ENCODE data around the gene CCDC116. TPM values are rescaled to one million over a fixed set of nuclear protein-coding genes. Genes with fewer than 3 reads are reported as not detected.
A peak's percentile ranks its signal among the peaks of the same experiment; 100 is the strongest.
"Not testable (repeated sequence)": the region's sequence is repeated elsewhere in the genome, so short reads cannot be mapped to it uniquely, and the experiment has no call there.

Gene CCDC116
- total RNA-seq, 1 donor from 2014 or later = not detected

DNA sequence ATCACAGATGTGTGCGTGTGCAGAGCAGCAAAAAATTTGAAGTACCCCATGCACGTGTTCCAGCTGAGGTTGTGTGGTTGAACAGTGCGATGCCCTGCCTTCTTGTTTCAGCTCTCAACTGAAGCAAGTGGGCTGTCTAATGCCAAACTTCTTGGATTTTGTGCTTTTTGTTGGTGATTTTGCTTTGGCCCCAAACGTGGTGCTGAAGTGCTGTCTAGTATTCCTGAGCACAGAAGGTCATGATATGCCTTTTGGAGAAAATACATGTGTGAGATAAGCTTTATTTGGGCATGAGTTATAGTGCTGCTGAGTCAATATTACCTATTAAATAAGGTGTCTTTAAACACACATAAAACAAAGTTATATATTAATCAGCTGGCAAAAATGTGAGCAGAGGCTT is 16.8 kb upstream of the CCDC116 start:
- Histone ChIP-seq H3K4me2 (no peak overlapping the region), H3K4me3 (no peak overlapping the region), H3K9ac (no peak overlapping the region), H3K79me2 (ENCODE audit: low read depth) (peaks cover 83% of the 10 kb centered on the region), H3K36me3 (no peaks in the 10 kb centered on the region), H3K4me1 (peaks cover 1% of the 10 kb centered on the region), H3K27ac (no peak overlapping the region), H3K27me3 (no peaks in the 10 kb centered on the region), H4K20me1 (ENCODE audit: low read depth) (peaks cover 86% of the 10 kb centered on the region), H3K9me3 (ENCODE audit: low read depth) (no peaks in the 10 kb centered on the region), H3F3A (ENCODE audit: low read depth) (no peaks in the 10 kb centered on the region), H2AFZ (replicated peaks) (no peak overlapping the region)
- H3K9me3 Mint-ChIP-seq = no peaks in the 10 kb centered on the region
- H3K4me1 Mint-ChIP-seq = peaks cover 8% of the 10 kb centered on the region
- DNase-seq (ENCODE audit: low spot score) = no peak
- H3K27ac Mint-ChIP-seq = no peak overlapping the region
- peaks cover 6% of the 10 kb centered on the region for H3K27me3 Mint-ChIP-seq (ENCODE audit: insufficient read depth, low read depth)
- peaks cover 21% of the 10 kb centered on the region for H3K36me3 Mint-ChIP-seq
- no peak overlapping the region for H3K4me3 Mint-ChIP-seq
- TF ChIP-seq, protein P1, sequence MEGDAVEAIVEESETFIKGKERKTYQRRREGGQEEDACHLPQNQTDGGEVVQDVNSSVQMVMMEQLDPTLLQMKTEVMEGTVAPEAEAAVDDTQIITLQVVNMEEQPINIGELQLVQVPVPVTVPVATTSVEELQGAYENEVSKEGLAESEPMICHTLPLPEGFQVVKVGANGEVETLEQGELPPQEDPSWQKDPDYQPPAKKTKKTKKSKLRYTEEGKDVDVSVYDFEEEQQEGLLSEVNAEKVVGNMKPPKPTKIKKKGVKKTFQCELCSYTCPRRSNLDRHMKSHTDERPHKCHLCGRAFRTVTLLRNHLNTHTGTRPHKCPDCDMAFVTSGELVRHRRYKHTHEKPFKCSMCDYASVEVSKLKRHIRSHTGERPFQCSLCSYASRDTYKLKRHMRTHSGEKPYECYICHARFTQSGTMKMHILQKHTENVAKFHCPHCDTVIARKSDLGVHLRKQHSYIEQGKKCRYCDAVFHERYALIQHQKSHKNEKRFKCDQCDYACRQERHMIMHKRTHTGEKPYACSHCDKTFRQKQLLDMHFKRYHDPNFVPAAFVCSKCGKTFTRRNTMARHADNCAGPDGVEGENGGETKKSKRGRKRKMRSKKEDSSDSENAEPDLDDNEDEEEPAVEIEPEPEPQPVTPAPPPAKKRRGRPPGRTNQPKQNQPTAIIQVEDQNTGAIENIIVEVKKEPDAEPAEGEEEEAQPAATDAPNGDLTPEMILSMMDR (IDR thresholded peaks at IDR 0.05) = no peak
- TF ChIP-seq EZH2 (IDR thresholded peaks at IDR 0.05) (no peak), EZH2phosphoT487 (IDR thresholded peaks at IDR 0.05) (no peak)

DNA sequence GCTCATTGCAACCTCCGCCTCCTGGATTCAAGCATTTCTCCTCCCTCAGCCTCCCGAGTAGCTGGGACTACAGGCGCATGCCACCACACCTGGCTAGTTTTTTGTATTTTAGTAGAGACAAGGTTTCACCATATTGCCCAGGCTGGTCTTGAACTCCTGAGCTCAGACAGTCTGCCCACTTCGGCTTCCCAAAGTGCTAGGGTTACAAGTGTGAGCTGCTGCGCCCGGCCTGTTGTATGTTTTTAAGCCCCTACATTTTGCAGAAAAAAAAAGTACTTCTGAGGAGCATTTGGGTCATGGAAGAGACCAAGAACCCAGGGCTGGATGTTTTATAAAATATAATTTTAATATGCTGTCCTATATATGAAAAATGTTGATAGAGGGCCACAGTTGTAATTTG is 15.2 kb upstream of the CCDC116 start:
- Mint-ChIP-seq H3K4me1 (peaks cover 19% of the 10 kb centered on the region), H3K36me3 (peaks cover 17% of the 10 kb centered on the region)
- not testable (repeated sequence) for H3K4me3 ChIP-seq; H3K27me3 ChIP-seq; H3K4me3 Mint-ChIP-seq; H3K9ac ChIP-seq; H3K9me3 ChIP-seq (ENCODE audit: low read depth); H3K4me1 ChIP-seq; H3K9me3 Mint-ChIP-seq; H3K27ac Mint-ChIP-seq; H3K27me3 Mint-ChIP-seq (ENCODE audit: insufficient read depth, low read depth); H3F3A ChIP-seq (ENCODE audit: low read depth); DNase-seq (ENCODE audit: low spot score); H3K27ac ChIP-seq; H3K4me2 ChIP-seq; H2AFZ ChIP-seq (replicated peaks); H3K36me3 ChIP-seq
- peaks cover 82% of the 10 kb centered on the region for H3K79me2 ChIP-seq (ENCODE audit: low read depth)
- H4K20me1 ChIP-seq (ENCODE audit: low read depth) = peaks cover 87% of the 10 kb centered on the region

DNA sequence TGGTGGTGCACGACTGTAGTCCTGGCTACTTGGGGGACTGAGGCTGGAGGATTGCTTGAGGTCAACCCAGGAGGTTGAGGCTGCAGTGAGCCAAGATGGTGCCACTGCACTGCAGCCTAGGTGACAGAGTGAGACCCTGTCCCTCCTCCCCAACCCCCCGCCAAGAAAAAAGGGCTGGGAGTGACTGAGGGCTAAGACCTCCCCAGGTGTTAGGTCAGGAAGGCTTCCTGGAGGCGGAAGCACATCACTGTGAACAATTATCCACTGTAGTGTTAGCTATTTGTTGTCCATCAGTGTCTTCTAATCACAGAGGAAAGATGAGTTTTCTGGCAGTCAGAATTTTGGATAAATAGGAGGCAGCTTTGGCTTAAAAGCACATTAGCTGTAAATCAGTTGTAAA is 11.5 kb upstream of the CCDC116 start:
- DNase-seq (ENCODE audit: low spot score) = no peak
- Histone ChIP-seq H3K27ac (no peak overlapping the region), H3K9me3 (ENCODE audit: low read depth) (no peaks in the 10 kb centered on the region), H3K9ac (no peak overlapping the region), H2AFZ (replicated peaks) (no peak overlapping the region), H3K4me1 (peaks cover 3% of the 10 kb centered on the region), H3K36me3 (no peaks in the 10 kb centered on the region), H3K4me3 (no peak overlapping the region), H3K79me2 (ENCODE audit: low read depth) (peaks cover 51% of the 10 kb centered on the region), H3K27me3 (no peaks in the 10 kb centered on the region), H3K4me2 (no peak overlapping the region), H4K20me1 (ENCODE audit: low read depth) (peaks cover 94% of the 10 kb centered on the region), H3F3A (ENCODE audit: low read depth) (peaks cover 18% of the 10 kb centered on the region)
- TF ChIP-seq, protein P1 (IDR thresholded peaks at IDR 0.05) = no peak
- peaks cover 28% of the 10 kb centered on the region for H3K4me1 Mint-ChIP-seq
- H3K27ac Mint-ChIP-seq = no peak overlapping the region
- H3K4me3 Mint-ChIP-seq = no peak overlapping the region
- no peaks in the 10 kb centered on the region for H3K9me3 Mint-ChIP-seq
- H3K27me3 Mint-ChIP-seq (ENCODE audit: insufficient read depth, low read depth) = peaks cover 3% of the 10 kb centered on the region
- peaks cover 4% of the 10 kb centered on the region for H3K36me3 Mint-ChIP-seq

DNA sequence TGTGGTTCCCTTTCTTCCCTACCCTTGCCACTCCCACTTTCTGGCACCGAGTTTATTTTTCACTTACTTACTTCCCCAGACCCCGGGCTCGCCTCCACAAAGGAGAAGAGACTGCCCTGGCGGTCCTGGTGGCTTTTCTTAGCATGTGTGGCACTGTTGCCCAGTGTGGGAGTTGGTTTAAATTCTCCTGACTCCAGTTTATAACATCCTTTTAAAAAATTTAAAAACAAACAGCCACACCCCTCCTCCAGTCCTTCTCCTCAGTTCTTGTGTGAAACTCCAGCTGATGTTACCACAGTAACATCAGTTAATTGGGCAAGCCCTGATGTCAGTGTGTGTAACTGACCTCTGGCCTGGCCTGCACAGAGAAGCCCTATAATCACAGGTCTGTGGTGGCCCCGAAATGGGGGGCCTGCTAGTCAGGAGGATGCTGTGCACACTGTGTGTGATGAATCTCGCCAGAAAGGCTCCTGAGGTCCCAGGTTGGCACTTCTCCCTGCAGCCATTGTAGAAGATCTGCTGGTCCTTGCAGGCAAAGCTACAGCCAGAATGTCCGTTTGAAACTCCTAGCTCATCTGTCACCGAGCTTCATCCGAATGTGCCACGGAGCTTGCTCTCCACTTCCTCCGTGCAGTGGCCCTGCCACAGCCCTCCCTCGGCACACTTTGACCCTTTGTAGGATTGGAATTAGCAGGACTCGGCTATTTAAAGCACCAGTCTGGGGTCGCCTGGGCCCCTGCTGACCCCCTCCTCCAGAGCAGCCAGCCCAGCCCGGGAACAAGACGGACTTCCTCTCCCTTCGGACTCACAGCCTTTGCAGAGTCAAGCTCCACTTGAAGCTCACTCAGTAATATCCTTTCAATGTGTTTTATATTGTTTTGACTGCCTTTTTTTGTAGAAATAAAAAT is 10.3 kb upstream of the CCDC116 start:
- Histone ChIP-seq H4K20me1 (ENCODE audit: low read depth) (peaks cover 92% of the 10 kb centered on the region), H3K4me3 (no peak overlapping the region), H2AFZ (replicated peaks) (no peak overlapping the region), H3K36me3 (no peaks in the 10 kb centered on the region), H3K27me3 (no peaks in the 10 kb centered on the region), H3K9me3 (ENCODE audit: low read depth) (no peaks in the 10 kb centered on the region), H3K4me1 (peaks cover 3% of the 10 kb centered on the region), H3K79me2 (ENCODE audit: low read depth) (peaks cover 44% of the 10 kb centered on the region), H3K4me2 (no peak overlapping the region), H3F3A (ENCODE audit: low read depth) (peaks cover 25% of the 10 kb centered on the region), H3K9ac (no peak overlapping the region), H3K27ac (no peak overlapping the region)
- Mint-ChIP-seq H3K4me3 (peak overlapping the region; percentile 54), H3K36me3 (peaks cover 5% of the 10 kb centered on the region), H3K9me3 (no peaks in the 10 kb centered on the region), H3K4me1 (peaks cover 28% of the 10 kb centered on the region), H3K27ac (peak overlapping the region; percentile 78), H3K27me3 (ENCODE audit: insufficient read depth, low read depth) (peaks cover 11% of the 10 kb centered on the region)
- DNase-seq (ENCODE audit: low spot score) = no peak
- TF ChIP-seq EZH2phosphoT487 (IDR thresholded peaks at IDR 0.05) (no peak), EZH2 (IDR thresholded peaks at IDR 0.05) (no peak)
- TF ChIP-seq, protein P1 (IDR thresholded peaks at IDR 0.05) = no peak
